Glutamatergic neuron (in vitro differentiated cells): ENCODE data around the gene NPHS2. TPM values are rescaled to one million over a fixed set of nuclear protein-coding genes. Genes with fewer than 3 reads are reported as not detected.
"Not testable (repeated sequence)": the region's sequence is repeated elsewhere in the genome, so short reads cannot be mapped to it uniquely, and the experiment has no call there.

Experiments
- DNase-seq: peaks from one replicate; pipeline ENCODE4 v3.0.0; 2022
- H3K27ac Mint-ChIP-seq: one replicate; pipeline ENCODE4 v1.8.0; 2020; ENCODE audit warnings: mild to moderate bottlenecking, mixed read lengths, inconsistent platforms; ENCODE audit not compliant: unreplicated experiment
- H3K27me3 Mint-ChIP-seq: one replicate; pipeline ENCODE4 v1.8.0; 2020; ENCODE audit warnings: mild to moderate bottlenecking, moderate library complexity, mixed read lengths, inconsistent platforms; ENCODE audit not compliant: unreplicated experiment
- H3K36me3 Mint-ChIP-seq: one replicate; pipeline ENCODE4 v1.8.0; 2020; ENCODE audit warnings: mild to moderate bottlenecking, mixed read lengths, inconsistent platforms; ENCODE audit not compliant: unreplicated experiment
- H3K4me1 Mint-ChIP-seq: one replicate; pipeline ENCODE4 v1.8.0; 2020; ENCODE audit warnings: mild to moderate bottlenecking, low read depth, mixed read lengths, inconsistent platforms; ENCODE audit not compliant: unreplicated experiment
- H3K4me3 Mint-ChIP-seq: one replicate; pipeline ENCODE4 v1.8.0; 2020; ENCODE audit warnings: mild to moderate bottlenecking, mixed read lengths, inconsistent platforms; ENCODE audit not compliant: unreplicated experiment
- H3K9me3 Mint-ChIP-seq: one replicate; pipeline ENCODE4 v1.8.0; 2020; ENCODE audit warnings: mild to moderate bottlenecking, moderate library complexity, mixed read lengths, inconsistent platforms; ENCODE audit not compliant: unreplicated experiment
- total RNA-seq: library from RNA; stranded (reverse); fragmentation: NEBNext Ultra II Directional; extraction: Animal tissue kit (Norgen Biotek cat#: 25700); gene quantifications from one replicate; pipeline ENCODE4 v1.2.1, GENCODE V29; 2021; ENCODE audit not compliant: unreplicated experiment
- TF ChIP-seq, protein P1 (sequence below): fragments of 200-600 bp; sonication (generic); IDR thresholded peaks from one replicate; pipeline ENCODE4 v1.5.0; 2021; ENCODE audit not compliant: partially characterized antibody, unreplicated experiment

NPHS2 gene
- total RNA-seq, 1 donor from 2014 or later: not detected

DNA sequence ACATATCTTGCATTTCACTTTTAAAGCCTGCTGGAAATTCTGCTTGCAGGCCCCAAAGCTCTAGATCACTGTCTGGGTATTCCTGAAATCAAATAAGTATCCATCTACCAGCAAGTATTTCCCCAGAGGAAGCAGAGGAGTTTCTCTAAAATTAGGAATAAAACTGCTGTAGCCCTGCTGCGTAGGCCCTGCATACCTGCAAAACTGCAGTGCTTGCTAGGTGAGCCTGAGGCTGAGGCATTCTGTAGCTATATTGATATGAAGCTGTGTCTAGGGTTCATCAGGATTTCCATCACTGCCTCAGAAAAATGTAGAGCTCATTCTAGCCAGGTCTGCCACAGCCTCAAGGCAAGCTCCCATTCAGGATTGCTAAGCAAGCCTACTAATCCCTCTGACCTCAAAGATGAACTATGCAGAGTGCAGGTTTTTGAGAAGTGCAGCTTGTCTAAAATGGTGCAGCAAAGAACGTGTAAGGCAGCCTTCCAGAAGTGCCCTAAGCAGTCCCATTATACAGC is 28.7 kb downstream of the NPHS2 start:
- Mint-ChIP-seq H3K27ac (no peak overlapping the region), H3K27me3 (no peaks in the 10 kb centered on the region), H3K4me1 (no peaks in the 10 kb centered on the region), H3K9me3 (no peaks in the 10 kb centered on the region), H3K36me3 (no peaks in the 10 kb centered on the region), H3K4me3 (no peak overlapping the region)
- no peak for DNase-seq
- TF ChIP-seq, protein P1, sequence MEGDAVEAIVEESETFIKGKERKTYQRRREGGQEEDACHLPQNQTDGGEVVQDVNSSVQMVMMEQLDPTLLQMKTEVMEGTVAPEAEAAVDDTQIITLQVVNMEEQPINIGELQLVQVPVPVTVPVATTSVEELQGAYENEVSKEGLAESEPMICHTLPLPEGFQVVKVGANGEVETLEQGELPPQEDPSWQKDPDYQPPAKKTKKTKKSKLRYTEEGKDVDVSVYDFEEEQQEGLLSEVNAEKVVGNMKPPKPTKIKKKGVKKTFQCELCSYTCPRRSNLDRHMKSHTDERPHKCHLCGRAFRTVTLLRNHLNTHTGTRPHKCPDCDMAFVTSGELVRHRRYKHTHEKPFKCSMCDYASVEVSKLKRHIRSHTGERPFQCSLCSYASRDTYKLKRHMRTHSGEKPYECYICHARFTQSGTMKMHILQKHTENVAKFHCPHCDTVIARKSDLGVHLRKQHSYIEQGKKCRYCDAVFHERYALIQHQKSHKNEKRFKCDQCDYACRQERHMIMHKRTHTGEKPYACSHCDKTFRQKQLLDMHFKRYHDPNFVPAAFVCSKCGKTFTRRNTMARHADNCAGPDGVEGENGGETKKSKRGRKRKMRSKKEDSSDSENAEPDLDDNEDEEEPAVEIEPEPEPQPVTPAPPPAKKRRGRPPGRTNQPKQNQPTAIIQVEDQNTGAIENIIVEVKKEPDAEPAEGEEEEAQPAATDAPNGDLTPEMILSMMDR: no peak

DNA sequence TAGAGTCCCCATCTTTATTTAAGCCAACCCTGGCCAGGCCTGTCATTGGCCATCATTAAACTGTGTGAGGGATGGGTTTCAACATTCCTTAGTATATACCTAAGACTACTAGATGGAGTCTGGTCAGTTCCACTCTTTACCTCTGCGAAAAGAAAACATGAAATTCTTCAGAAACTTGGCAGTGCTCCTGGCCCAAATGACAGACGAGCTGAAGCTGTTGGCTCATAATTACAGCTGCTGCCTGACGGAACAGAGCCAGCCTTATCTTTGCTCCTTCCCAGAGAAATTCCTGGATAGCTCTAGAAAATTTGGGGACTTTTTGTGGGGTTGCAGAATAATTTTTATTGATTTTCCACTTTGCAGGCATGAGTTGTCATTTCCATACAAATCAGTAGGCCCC is 30.4 kb downstream of the NPHS2 start:
- no peak for DNase-seq
- TF ChIP-seq, protein P1: no peak
- H3K4me1 Mint-ChIP-seq: no peaks in the 10 kb centered on the region
- H3K36me3 Mint-ChIP-seq: no peaks in the 10 kb centered on the region
- no peak overlapping the region for H3K27ac Mint-ChIP-seq
- peaks cover under 1% of the 10 kb centered on the region for H3K9me3 Mint-ChIP-seq
- no peaks in the 10 kb centered on the region for H3K27me3 Mint-ChIP-seq
- no peak overlapping the region for H3K4me3 Mint-ChIP-seq

DNA sequence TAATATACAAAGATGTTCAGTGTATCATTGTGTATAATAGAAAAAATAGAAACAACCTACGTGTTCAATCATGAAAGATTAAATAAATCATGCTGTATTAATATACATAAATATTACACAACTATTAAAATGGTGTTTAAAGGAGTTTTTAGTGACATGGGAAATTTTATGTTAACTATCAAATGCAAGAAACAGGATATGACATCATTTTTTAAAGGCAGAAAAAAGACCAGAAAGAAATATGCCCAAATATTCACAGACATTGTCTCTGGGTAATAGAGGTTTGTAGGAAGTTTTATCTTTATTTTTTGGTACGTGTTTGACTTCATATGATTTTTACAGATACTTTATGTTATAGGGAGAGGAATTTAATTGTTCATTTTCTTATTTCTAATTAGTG is 34.0 kb downstream of the NPHS2 start:
- H3K4me1 Mint-ChIP-seq: no peaks in the 10 kb centered on the region
- peaks cover 7% of the 10 kb centered on the region for H3K36me3 Mint-ChIP-seq
- H3K9me3 Mint-ChIP-seq: peaks cover 5% of the 10 kb centered on the region
- no peak for DNase-seq
- H3K27ac Mint-ChIP-seq: no peak overlapping the region
- TF ChIP-seq, protein P1: no peak
- no peak overlapping the region for H3K4me3 Mint-ChIP-seq
- no peaks in the 10 kb centered on the region for H3K27me3 Mint-ChIP-seq

DNA sequence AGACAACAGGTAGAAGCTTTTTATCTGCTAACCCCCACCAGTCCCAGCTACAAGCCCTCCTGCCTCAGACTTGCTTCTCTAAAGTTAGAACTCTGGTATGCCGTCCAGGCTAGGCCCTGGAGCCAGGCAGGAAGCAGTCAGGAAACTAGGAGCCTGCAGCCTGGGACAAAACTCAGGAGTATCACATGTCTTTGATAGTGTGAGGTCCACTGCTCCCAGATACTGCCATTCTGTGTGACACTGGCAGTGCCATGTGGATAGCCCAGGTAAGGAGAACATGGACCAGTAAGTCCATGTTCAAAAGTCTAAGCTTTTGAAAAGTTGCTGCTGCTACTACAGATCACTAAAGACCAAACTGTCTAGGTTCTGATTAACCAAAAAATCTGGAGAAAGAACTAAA is 45.4 kb downstream of the NPHS2 start:
- Mint-ChIP-seq H3K36me3 (no peaks in the 10 kb centered on the region), H3K4me3 (no peak overlapping the region), H3K27me3 (peaks cover 2% of the 10 kb centered on the region), H3K4me1 (no peaks in the 10 kb centered on the region), H3K9me3 (peaks cover 2% of the 10 kb centered on the region), H3K27ac (no peak overlapping the region)
- DNase-seq: no peak
- TF ChIP-seq, protein P1: no peak

DNA sequence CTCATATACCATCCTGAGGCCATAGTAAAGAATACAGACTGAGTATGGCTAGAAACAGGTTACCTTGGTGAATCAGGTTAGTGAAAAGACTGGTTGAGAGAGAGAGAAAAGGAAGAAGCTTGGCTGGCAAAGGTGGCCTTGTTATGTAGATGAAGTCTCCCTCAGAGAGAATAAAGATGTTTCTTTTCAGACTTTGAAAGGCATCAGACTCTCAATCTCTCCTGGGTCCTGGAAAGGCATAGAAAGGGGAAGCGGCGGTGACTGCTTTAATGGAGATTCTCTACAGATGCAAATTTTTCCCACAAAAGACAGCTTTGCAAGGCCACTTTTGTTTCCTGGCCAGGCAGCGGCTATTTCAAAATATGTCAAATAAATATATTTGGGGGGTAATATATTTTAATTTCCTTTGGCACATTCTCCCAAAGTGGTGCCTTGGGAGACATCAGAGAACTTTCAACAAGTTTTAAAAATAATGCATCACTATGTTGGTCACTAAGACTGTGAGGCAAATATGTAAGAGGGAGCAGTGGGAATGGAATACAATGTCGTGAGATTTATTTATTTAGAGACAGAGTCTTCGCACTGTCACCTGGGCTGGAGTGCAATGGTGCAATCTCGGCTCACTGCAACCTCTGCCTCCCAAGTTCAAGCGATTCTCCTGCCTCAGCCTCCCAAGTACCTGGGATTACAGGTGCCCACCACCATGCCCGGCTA is 46.1 kb downstream of the NPHS2 start:
- Mint-ChIP-seq H3K9me3 (peaks cover 2% of the 10 kb centered on the region), H3K4me3 (no peak overlapping the region), H3K27me3 (peaks cover 2% of the 10 kb centered on the region), H3K27ac (no peak overlapping the region), H3K4me1 (no peaks in the 10 kb centered on the region), H3K36me3 (no peaks in the 10 kb centered on the region)
- TF ChIP-seq, protein P1: no peak
- DNase-seq: no peak

DNA sequence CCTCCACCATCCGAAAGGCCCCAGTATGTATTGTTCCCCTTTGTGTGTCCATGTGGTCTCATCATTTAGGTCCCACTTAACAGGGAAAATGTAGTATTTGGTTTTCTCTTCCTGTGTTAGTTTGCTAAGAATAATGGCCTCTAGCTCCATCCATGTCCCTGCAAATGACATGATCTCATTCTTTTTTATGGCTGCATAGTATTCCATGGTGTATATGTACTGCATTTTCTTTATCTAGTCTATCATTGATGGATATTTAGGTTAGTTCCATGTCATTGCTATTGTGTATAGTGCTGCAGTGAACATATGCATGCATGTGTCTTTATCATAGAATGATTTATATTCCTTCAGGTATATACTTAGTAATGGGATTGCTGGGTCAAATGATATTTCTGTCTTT is 57.2 kb downstream of the NPHS2 start:
- H3K27ac Mint-ChIP-seq, H3K9me3 Mint-ChIP-seq, H3K36me3 Mint-ChIP-seq, H3K4me1 Mint-ChIP-seq, H3K27me3 Mint-ChIP-seq, H3K4me3 Mint-ChIP-seq, DNase-seq: not testable (repeated sequence)
